ENCODE data around the gene SLX9.
A peak's percentile ranks its signal among the peaks of the same experiment; 100 is the strongest.
"Not testable (repeated sequence)": the region's sequence is repeated elsewhere in the genome, so short reads cannot be mapped to it uniquely, and the experiment has no call there.

SLX9 gene

GRCh38 chr21:44917446-44918106, 22.3 kb upstream of the SLX9 start:
- no peak for DNase-seq

DNA sequence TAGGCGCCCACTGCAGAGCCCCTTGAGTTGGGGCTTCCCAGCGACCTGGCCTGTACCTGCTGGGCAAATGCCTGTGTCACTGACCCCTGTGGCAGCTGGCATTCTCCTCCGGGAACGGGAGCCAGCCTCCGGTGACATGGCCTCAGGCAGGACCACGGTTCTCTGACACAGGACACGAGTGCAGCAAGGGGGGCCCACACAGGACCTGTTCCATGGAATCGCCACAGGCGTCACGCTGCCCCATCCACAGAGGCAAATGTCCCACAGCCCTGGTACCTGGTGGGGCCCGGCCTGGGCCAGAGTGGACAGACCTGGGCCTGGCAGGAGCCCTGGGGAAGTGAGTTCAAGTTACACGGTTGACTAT, 21.7 kb upstream of the SLX9 start:
- no peak for DNase-seq

DNA sequence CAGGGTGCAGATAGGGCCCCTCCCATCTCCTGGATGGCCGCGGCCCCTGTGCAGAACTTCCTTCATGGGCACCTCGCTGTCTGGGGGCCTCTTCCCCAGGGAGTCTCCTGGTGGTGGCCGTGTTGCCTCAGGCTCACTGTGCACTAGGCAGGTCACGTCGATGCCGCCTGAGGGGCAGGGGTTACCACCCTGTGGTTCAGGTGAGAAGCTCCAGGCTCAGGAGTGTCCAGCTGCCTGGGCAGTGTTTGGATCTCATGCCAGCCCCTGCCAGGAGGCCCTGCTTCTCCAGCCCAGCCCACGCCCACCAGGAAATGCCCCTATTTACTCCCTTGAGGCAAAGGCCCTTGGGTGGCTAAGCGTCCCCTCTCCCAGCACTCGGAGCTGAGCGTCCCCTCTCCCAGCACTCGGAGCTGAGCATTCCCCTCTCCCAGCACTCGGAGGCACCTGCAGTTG, 21.2 kb upstream of the SLX9 start:
- DNase-seq, result no peak

- peak; percentile 76 for DNase-seq
Observed at GRCh38 chr21:44919111-44919912, 20.5 kb upstream of the SLX9 start.

GRCh38 chr21:44919913-44920693, 19.7 kb upstream of the SLX9 start:
- no peak for DNase-seq

DNA sequence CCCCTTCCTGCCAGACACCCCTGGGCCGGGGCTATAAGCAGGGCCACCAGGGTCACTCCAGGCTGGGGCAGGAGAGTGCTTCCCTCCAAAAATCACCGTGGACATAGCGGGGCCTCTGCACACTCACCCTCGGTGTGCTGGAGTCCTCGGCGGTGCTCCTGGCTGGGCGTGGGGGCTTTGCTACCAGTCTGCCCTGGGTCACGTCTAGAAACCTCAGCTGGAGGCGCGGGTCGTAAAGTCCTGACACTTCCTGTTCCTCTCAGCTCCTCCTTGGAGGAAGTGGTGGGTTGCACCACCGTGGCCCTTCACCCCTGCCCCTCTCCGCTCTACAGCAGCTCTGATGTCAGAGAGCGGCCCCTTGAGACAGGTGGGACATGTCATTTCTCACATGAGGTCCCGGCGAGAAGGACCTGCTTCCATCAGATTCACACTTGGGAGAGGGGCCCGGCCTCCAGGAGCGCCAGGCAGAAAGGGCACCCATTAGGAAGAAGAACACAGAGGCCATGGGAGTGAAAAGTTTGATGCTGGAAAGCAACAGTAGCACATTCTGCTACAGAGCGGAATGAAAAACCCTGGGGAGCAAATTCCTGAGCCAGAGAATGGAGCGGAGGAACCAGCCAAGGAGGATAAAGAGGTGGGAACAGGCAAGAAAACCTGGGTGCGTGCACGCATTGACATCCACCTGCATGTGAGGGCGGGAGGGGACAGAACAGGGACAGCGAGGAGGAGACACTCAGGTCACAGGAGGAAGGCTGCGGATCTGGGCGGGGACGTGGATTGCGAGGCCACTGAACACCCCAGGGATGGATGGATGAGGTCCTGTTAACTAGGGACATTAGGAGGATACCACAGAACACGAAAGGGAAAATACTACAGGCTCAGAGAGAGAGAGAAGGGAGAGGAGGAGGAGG, 18.9 kb upstream of the SLX9 start, which contains the start of gene ITGB2:
Gene ITGB2 (minus strand): TSS at position 206 of the 911 bp plus-strand sequence. CDS start 10,117 bp downstream, outside the sequence.
- DNase-seq, result peak; percentile 88

DNA sequence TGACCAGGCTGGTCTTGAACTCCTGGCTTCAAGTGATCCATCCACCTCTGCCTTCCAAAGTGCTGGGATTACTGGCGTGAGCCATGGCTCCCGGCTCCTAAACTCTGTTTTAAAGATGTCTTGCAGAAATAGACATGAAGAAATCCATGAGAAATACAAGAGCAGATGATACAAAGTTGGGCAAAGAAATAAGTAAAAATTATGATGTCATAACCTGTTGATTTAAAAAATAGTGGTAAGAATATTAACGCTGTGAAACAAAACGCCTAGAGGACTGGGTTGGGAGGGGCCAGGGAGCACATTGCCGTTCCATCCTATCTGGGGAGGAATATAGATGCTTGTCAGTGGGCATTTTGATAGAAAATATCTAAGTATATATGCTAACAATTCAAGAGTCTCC, 17.9 kb upstream of the SLX9 start:
- DNase-seq, result no peak

- peak; percentile 77 for DNase-seq
Observed at GRCh38 chr21:44923480-44924084, 16.2 kb upstream of the SLX9 start.

DNA sequence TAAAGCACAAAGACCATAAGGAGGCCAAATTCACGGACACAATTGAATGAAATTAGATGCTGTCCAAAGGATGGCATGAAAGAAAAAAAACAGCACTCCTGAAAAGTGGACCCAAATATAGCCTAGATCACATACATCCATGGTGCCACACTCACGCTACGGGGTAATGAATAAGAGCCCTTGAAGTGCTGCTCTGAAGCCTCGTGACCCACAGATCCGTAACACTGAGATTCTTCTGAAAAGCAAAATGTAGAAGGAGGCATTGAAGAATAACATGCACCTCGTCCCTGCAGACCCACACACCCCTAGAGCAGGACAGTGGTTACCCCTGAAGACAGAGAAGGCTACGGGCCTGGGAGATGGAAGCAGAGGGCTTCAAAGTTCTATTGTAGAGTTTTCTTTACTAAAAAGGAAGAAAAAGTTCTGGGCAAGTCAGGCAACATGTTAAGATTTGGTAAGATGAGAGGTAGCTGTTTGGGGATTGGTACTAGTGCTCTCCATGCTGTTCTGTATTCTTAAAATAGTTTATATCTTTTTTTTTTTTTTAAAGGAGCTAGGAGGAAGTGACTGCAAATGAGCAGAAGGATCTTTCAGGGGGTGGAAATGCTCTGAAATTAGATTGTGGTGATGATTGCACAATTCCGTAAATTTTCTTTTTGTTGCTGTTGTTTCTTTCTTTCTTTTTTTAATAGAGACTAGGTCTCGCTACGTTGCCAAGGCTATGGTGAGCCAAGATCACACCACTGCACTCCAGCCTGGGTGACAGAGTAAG, 15.0 kb upstream of the SLX9 start:
- DNase-seq, result peak; percentile 93

DNA sequence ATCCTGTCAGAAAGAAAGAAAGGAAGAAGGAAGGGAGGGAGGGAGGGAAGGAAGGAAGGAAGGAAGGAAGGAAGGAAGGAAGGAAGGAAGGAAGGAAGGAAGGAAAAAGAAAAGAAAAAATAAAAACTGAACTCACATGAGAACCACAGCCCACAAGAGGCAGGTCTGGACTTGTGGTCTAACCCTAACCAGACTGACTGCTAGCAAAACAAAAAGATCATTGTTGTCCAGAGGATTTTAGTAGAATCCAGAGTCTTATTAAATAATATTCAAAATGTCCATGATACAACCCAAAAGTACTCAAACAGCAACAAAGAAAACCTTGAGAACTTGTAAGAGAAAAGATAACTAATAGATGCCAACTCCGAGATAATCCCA, 14.5 kb upstream of the SLX9 start:
- DNase-seq, result peak; percentile 82

GRCh38 chr21:44926331-44927101, 13.3 kb upstream of the SLX9 start:
- DNase-seq, result no peak

GRCh38 chr21:44927259-44927586, 12.6 kb upstream of the SLX9 start:
- no peak for DNase-seq

- peak; percentile 68 for DNase-seq
Observed at GRCh38 chr21:44927587-44928461, 12.0 kb upstream of the SLX9 start.

- DNase-seq, result not testable (repeated sequence)
Observed at GRCh38 chr21:44928500-44929241, 11.2 kb upstream of the SLX9 start.

DNA sequence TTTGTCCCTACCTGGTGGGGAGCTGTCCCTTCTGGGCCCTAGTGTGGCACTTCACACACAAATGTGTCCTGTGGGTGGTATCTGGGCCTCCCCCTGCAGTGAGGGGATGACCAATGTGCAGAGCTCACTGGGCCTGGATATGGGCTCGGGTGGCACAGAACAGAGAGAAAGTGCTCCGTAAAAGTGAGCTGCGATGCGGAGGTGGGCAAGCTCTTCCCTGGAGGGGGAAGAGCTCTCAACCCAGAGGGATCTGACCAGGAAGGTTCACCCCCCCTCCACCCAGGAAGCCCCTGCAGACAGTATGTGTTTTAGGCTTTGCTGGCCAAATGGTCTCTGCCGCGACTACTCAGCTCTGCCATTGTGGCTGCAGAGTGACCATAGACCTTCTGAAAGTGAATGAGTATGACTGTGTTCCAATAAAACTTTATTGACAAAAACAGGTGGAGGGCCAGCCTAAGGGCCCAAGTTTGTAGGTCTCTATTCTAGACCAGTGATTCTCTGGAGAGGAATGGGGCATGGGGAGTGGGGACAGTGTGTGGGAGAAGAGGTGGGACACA, 10.5 kb upstream of the SLX9 start:
- no peak for DNase-seq

GRCh38 chr21:44929799-44930542, 9.9 kb upstream of the SLX9 start:
- DNase-seq, result no peak

DNA sequence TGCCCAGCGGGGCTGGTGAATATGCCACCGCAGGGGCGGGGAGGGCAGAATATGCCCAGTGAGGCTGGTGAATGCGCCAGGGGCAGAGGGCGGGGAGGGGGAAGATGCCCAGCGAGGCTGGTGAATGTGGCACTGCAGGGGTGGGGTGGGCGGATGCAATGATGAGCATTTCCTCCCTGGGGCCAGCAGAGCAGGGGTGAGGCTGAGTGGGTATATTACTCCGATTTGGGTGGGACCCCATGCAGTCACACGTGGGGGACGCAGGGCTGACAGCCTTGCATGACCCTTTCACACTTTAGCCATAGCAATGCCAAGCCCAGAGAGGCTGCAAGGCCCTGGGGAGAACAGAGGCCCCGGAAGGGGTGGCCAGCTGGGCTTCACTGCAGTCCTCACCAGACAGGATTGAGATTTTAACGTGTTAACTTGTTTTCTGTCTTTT, 9.3 kb upstream of the SLX9 start:
- no peak for DNase-seq

DNA sequence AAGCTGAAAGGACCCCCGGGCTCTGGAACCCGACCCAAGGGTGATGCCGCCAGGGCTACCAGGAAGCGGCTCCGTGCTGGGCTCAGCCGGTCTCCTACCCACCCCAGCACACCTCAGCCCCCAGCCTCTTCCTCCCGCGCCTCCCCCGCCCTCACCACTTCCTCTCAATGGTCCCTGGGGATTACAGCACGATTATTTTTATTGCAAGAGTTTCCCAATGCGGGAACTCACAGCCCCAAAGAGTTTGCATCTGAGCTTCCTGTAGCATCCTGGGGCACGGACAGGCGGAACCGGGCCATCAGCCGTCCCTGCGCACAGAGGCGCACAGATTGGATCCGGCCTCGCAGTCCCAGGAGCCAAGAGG, 8.7 kb upstream of the SLX9 start:
- peak; percentile 81 for DNase-seq
